ENCODE results near the gene RIC3. TPM values are rescaled to one million over a fixed set of nuclear protein-coding genes. Genes with fewer than 3 reads are reported as not detected.

RIC3 gene
- total RNA-seq, 1 experiment from 2014 or later: not detected

- Histone ChIP-seq H3K9me2 (ENCODE audit: insufficient read depth) (no peaks in the 10 kb centered on the region), H3K4me1 (ENCODE audit: control insufficient read depth in 1 of 2, insufficient read depth in 2 of 2, low read length in 2 of 2) (peaks cover 14 to 15% of the 10 kb centered on the region in 2 experiments), H3K4me3 (replicated peaks in 1 of 2; ENCODE audit: low read depth in 1 of 2, low read length in 2 of 2) (no peak overlapping the region), H3K4me2 (ENCODE audit: low read length) (no peak overlapping the region), H3K9ac (ENCODE audit: low read length) (no peak overlapping the region), H3K9me3 (ENCODE audit: control insufficient read depth in 1 of 2, insufficient read depth in 1 of 2, low read depth in 1 of 2, low read length in 2 of 2) (no peaks in the 10 kb centered on the region), H3K79me2 (ENCODE audit: insufficient read depth, low read length) (no peaks in the 10 kb centered on the region), H4K20me1 (ENCODE audit: insufficient read depth) (no peaks in the 10 kb centered on the region), H3K36me3 (ENCODE audit: control insufficient read depth in 1 of 2, insufficient read depth in 2 of 2, low read length in 2 of 2) (no peaks in the 10 kb centered on the region), H3K27me3 (ENCODE audit: insufficient read depth, low read length) (no peaks in the 10 kb centered on the region), H3K27ac (ENCODE audit: low read depth, low read length) (no peak overlapping the region), H2AFZ (ENCODE audit: low read depth, low read length, poor library complexity, severe bottlenecking) (no peak overlapping the region)
- no peak for TF ChIP-seq CEBPB (IDR thresholded peaks at IDR 0.05; ENCODE audit: low read depth)
- ChIA-PET POLR2A (no interaction called here), RAD21 (ENCODE audit: low non-redundant PET in 1 of 2, low total read pairs in 2 of 2, uncharacterized antibody in 2 of 2, unreplicated experiment in 2 of 2) (no interaction called here), CTCF (interaction anchor here (1.7 kb wide), 1 partner anchor 61 kb away, joined by 7 read pairs; no protein-coding TSS in a partner anchor)
- intact Hi-C loops (cut with micrococcal nuclease): no loop called here
- no peak for DNase-seq (ENCODE audit: low read depth, low spot score)
- no peak for ATAC-seq
- BruUV-seq (replicated peaks): no TSS peak
Observed at GRCh38 chr11:8067567-8067928, 101.3 kb downstream of the RIC3 start.

- BruUV-seq (replicated peaks): no TSS peak
- H4K20me1 ChIP-seq (ENCODE audit: insufficient read depth): no peaks in the 10 kb centered on the region
- intact Hi-C loops (cut with micrococcal nuclease): no loop called here
- H3K4me2 ChIP-seq (ENCODE audit: low read length): no peak overlapping the region
- DNase-seq (ENCODE audit: low read depth, low spot score) (no peak), ATAC-seq (no peak)
- H3K27ac ChIP-seq (ENCODE audit: low read depth, low read length): no peak overlapping the region
- CTCF ChIA-PET: interaction anchor here (1.7 kb wide), 1 partner anchor 61 kb away, joined by 7 read pairs; no protein-coding TSS in a partner anchor
- H3K27me3 ChIP-seq (ENCODE audit: insufficient read depth, low read length): no peaks in the 10 kb centered on the region
- peaks cover 14 to 15% of the 10 kb centered on the region in 2 experiments for H3K4me1 ChIP-seq (ENCODE audit: control insufficient read depth in 1 of 2, insufficient read depth in 2 of 2, low read length in 2 of 2)
- POLR2A ChIA-PET: no interaction called here
- no peak overlapping the region for H2AFZ ChIP-seq (ENCODE audit: low read depth, low read length, poor library complexity, severe bottlenecking)
- H3K9me2 ChIP-seq (ENCODE audit: insufficient read depth): no peaks in the 10 kb centered on the region
- no peaks in the 10 kb centered on the region for H3K9me3 ChIP-seq (ENCODE audit: control insufficient read depth in 1 of 2, insufficient read depth in 1 of 2, low read depth in 1 of 2, low read length in 2 of 2)
- no peak overlapping the region for H3K4me3 ChIP-seq (replicated peaks in 1 of 2; ENCODE audit: low read depth in 1 of 2, low read length in 2 of 2)
- H3K36me3 ChIP-seq (ENCODE audit: control insufficient read depth in 1 of 2, insufficient read depth in 2 of 2, low read length in 2 of 2): no peaks in the 10 kb centered on the region
- H3K79me2 ChIP-seq (ENCODE audit: insufficient read depth, low read length): no peaks in the 10 kb centered on the region
- RAD21 ChIA-PET (ENCODE audit: low non-redundant PET in 1 of 2, low total read pairs in 2 of 2, uncharacterized antibody in 2 of 2, unreplicated experiment in 2 of 2): no interaction called here
- no peak overlapping the region for H3K9ac ChIP-seq (ENCODE audit: low read length)
- TF ChIP-seq POLR2AphosphoS5 (IDR thresholded peaks at IDR 0.05; ENCODE audit: low read depth, low read length): no peak
- TF ChIP-seq CTCF (IDR thresholded peaks at IDR 0.05 in 2 of 3, conservative IDR thresholded peaks at IDR 0.05 in 1 of 3; ENCODE audit: borderline replicate concordance in 1 of 3, insufficient read depth in 1 of 3, low read depth in 2 of 3, low read length in 2 of 3): no peak
- TF ChIP-seq, protein P1, sequence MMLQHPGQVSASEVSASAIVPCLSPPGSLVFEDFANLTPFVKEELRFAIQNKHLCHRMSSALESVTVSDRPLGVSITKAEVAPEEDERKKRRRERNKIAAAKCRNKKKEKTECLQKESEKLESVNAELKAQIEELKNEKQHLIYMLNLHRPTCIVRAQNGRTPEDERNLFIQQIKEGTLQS (IDR thresholded peaks at IDR 0.05): no peak
- no peak for TF ChIP-seq RAD21 (IDR thresholded peaks at IDR 0.05; ENCODE audit: low read depth)
- TF ChIP-seq POLR2A (IDR thresholded peaks at IDR 0.05; ENCODE audit: borderline replicate concordance, extremely low read depth, insufficient read depth, insufficient read length): no peak
- TF ChIP-seq EZH2 (IDR thresholded peaks at IDR 0.05): no peak
- TF ChIP-seq, protein P2, sequence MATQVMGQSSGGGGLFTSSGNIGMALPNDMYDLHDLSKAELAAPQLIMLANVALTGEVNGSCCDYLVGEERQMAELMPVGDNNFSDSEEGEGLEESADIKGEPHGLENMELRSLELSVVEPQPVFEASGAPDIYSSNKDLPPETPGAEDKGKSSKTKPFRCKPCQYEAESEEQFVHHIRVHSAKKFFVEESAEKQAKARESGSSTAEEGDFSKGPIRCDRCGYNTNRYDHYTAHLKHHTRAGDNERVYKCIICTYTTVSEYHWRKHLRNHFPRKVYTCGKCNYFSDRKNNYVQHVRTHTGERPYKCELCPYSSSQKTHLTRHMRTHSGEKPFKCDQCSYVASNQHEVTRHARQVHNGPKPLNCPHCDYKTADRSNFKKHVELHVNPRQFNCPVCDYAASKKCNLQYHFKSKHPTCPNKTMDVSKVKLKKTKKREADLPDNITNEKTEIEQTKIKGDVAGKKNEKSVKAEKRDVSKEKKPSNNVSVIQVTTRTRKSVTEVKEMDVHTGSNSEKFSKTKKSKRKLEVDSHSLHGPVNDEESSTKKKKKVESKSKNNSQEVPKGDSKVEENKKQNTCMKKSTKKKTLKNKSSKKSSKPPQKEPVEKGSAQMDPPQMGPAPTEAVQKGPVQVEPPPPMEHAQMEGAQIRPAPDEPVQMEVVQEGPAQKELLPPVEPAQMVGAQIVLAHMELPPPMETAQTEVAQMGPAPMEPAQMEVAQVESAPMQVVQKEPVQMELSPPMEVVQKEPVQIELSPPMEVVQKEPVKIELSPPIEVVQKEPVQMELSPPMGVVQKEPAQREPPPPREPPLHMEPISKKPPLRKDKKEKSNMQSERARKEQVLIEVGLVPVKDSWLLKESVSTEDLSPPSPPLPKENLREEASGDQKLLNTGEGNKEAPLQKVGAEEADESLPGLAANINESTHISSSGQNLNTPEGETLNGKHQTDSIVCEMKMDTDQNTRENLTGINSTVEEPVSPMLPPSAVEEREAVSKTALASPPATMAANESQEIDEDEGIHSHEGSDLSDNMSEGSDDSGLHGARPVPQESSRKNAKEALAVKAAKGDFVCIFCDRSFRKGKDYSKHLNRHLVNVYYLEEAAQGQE (IDR thresholded peaks at IDR 0.05; ENCODE audit: low read depth): no peak
- TF ChIP-seq, protein P3, sequence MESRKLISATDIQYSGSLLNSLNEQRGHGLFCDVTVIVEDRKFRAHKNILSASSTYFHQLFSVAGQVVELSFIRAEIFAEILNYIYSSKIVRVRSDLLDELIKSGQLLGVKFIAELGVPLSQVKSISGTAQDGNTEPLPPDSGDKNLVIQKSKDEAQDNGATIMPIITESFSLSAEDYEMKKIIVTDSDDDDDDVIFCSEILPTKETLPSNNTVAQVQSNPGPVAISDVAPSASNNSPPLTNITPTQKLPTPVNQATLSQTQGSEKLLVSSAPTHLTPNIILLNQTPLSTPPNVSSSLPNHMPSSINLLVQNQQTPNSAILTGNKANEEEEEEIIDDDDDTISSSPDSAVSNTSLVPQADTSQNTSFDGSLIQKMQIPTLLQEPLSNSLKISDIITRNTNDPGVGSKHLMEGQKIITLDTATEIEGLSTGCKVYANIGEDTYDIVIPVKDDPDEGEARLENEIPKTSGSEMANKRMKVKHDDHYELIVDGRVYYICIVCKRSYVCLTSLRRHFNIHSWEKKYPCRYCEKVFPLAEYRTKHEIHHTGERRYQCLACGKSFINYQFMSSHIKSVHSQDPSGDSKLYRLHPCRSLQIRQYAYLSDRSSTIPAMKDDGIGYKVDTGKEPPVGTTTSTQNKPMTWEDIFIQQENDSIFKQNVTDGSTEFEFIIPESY (IDR thresholded peaks at IDR 0.05; ENCODE audit: extremely low read depth, insufficient replicate concordance, low read length): no peak
- no peak for TF ChIP-seq EGR1 (IDR thresholded peaks at IDR 0.05; ENCODE audit: low read depth)
- TF ChIP-seq CBX3 (IDR thresholded peaks at IDR 0.05; ENCODE audit: low read depth): no peak
- TF ChIP-seq SP1 (IDR thresholded peaks at IDR 0.05; ENCODE audit: low read depth): no peak
Observed at GRCh38 chr11:8066911-8067455, 101.8 kb downstream of the RIC3 start.
